ENCODE data around the gene SELPLG. TPM values are rescaled to one million over a fixed set of nuclear protein-coding genes. Genes with fewer than 3 reads are reported as not detected.

SELPLG gene
- total and polyA plus RNA-seq, 4 experiments from 2014 or later, result 175 to 781 (median 330) TPM

- H3K36me3 Mint-ChIP-seq, result no peaks in the 10 kb centered on the region
- Histone ChIP-seq H3K36me3 (ENCODE audit: insufficient read depth, low read length) (no peaks in the 10 kb centered on the region), H3K27ac (ENCODE audit: low read depth, low read length) (no peak overlapping the region), H3K9me3 (ENCODE audit: control insufficient read depth in 1 of 2, low read length in 2 of 2) (no peaks in the 10 kb centered on the region), H3K4me1 (ENCODE audit: insufficient read depth, low read length) (peaks cover 14% of the 10 kb centered on the region), H3K4me3 (ENCODE audit: low read length in 2 of 2) (no peak overlapping the region), H3K27me3 (ENCODE audit: insufficient read depth, low read length) (no peaks in the 10 kb centered on the region)
- H3K27ac Mint-ChIP-seq, result peak overlapping the region in 1 of 7 donors; percentile 70
- H3K27me3 Mint-ChIP-seq, result no peaks in the 10 kb centered on the region
- no peak for DNase-seq
- H3K9me3 Mint-ChIP-seq, result no peaks in the 10 kb centered on the region
- ChIA-PET POLR2A (ENCODE audit: partially characterized antibody) (interaction anchor here (1.1 to 1.4 kb wide), 3 partner anchors 14 to 32 kb away, joined by 3 to 7 read pairs (median 3); no protein-coding TSS in a partner anchor), CTCF (ENCODE audit: partially characterized antibody) (interaction anchor here (1.2 to 2.0 kb wide), 2 partner anchors 31 to 85 kb away, joined by 4 to 9 read pairs; no protein-coding TSS in a partner anchor)
- intact Hi-C loops (cut with micrococcal nuclease), result loop anchor here (5.0 kb wide), 1 partner anchor 37 kb away; no protein-coding TSS in a partner anchor
- H3K4me3 Mint-ChIP-seq, result no peak overlapping the region
- H3K4me1 Mint-ChIP-seq, result peaks cover 17 to 27% (median 21%) of the 10 kb centered on the region in 4 donors
These were observed 15.4 kb upstream of the SELPLG start for GRCh38 chr12:108649126-108649525.

DNA sequence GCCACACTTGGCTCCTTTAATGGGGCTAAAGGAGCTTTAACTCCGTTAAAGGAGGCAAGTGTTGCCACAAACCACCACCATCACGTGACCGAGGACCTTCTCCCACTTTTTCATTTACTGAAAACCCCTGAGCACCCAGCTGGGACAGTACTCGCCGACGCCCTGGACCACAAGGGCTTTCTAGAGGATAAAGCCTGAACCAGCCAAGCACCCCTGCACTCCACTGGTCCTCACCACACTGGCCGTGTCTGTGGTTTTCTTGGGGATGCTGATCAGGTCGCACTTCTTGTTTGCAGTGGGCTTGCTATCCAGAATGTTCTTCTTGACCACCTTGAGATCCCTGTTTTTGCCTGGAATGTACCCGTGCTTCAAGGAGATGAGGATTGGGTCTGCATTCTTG is 14.7 kb upstream of the SELPLG start:
- H3K36me3 ChIP-seq (ENCODE audit: insufficient read depth, low read length), result no peaks in the 10 kb centered on the region
- no peak overlapping the region for H3K27ac ChIP-seq (ENCODE audit: low read depth, low read length)
- H3K4me3 Mint-ChIP-seq, result no peak overlapping the region
- ChIA-PET CTCF (ENCODE audit: partially characterized antibody) (interaction anchor here (3.5 to 4.1 kb wide), 3 partner anchors 15 to 30 kb away, joined by 26 to 67 read pairs (median 61); partner anchors contain the start of gene SELPLG), POLR2A (ENCODE audit: partially characterized antibody) (interaction anchor here (3.0 to 4.5 kb wide), 2 partner anchors 14 to 32 kb away, joined by 22 to 69 read pairs; partner anchors contain the start of gene SELPLG)
- H3K27me3 ChIP-seq (ENCODE audit: insufficient read depth, low read length), result no peaks in the 10 kb centered on the region
- peaks cover 14% of the 10 kb centered on the region for H3K4me1 ChIP-seq (ENCODE audit: insufficient read depth, low read length)
- no peak for DNase-seq
- H3K36me3 Mint-ChIP-seq, result no peaks in the 10 kb centered on the region
- no peaks in the 10 kb centered on the region for H3K9me3 ChIP-seq (ENCODE audit: control insufficient read depth in 1 of 2, low read length in 2 of 2)
- H3K9me3 Mint-ChIP-seq, result no peaks in the 10 kb centered on the region
- peak overlapping the region in 1 of 7 donors; percentile 12 for H3K27ac Mint-ChIP-seq
- peaks cover 17 to 29% (median 22%) of the 10 kb centered on the region in 4 donors for H3K4me1 Mint-ChIP-seq
- intact Hi-C loops (cut with micrococcal nuclease), result loop anchor here (5.0 kb wide), 1 partner anchor 36 kb away; no protein-coding TSS in a partner anchor
- H3K4me3 ChIP-seq (ENCODE audit: low read length in 2 of 2), result no peak overlapping the region
- H3K27me3 Mint-ChIP-seq, result no peaks in the 10 kb centered on the region

- Histone ChIP-seq H3K36me3 (ENCODE audit: insufficient read depth, low read length) (no peaks in the 10 kb centered on the region), H3K27ac (ENCODE audit: low read depth, low read length) (no peak overlapping the region), H3K4me1 (ENCODE audit: insufficient read depth, low read length) (peaks cover 14% of the 10 kb centered on the region), H3K9me3 (ENCODE audit: control insufficient read depth in 1 of 2, low read length in 2 of 2) (no peaks in the 10 kb centered on the region), H3K27me3 (ENCODE audit: insufficient read depth, low read length) (no peaks in the 10 kb centered on the region), H3K4me3 (ENCODE audit: low read length in 2 of 2) (no peak overlapping the region)
- no peaks in the 10 kb centered on the region for H3K27me3 Mint-ChIP-seq
- no peaks in the 10 kb centered on the region for H3K36me3 Mint-ChIP-seq
- H3K27ac Mint-ChIP-seq, result peak overlapping the region in 4 of 7 donors; percentile 54 to 83 (median 64)
- ChIA-PET POLR2A (ENCODE audit: partially characterized antibody) (interaction anchor here (1.2 to 4.5 kb wide), 3 partner anchors 13 to 31 kb away, joined by 3 to 69 read pairs (median 22); partner anchors contain the start of gene SELPLG), CTCF (ENCODE audit: partially characterized antibody) (interaction anchor here (1.2 to 4.1 kb wide), 10 partner anchors 14 to 156 kb away, joined by 3 to 67 read pairs (median 10); partner anchors contain the start of genes ISCU and SELPLG)
- intact Hi-C loops (cut with micrococcal nuclease), result loop anchor here (1.0 to 5.0 kb wide), 2 partner anchors 14 to 35 kb away; partner anchors contain the start of gene SELPLG
- peak overlapping the region in 1 of 8 donors; percentile 30 for H3K4me3 Mint-ChIP-seq
- DNase-seq, result no peak
- no peaks in the 10 kb centered on the region for H3K9me3 Mint-ChIP-seq
- H3K4me1 Mint-ChIP-seq, result peaks cover 17 to 29% (median 22%) of the 10 kb centered on the region in 4 donors
These were observed 14.0 kb upstream of the SELPLG start for GRCh38 chr12:108647585-108648287.

DNA sequence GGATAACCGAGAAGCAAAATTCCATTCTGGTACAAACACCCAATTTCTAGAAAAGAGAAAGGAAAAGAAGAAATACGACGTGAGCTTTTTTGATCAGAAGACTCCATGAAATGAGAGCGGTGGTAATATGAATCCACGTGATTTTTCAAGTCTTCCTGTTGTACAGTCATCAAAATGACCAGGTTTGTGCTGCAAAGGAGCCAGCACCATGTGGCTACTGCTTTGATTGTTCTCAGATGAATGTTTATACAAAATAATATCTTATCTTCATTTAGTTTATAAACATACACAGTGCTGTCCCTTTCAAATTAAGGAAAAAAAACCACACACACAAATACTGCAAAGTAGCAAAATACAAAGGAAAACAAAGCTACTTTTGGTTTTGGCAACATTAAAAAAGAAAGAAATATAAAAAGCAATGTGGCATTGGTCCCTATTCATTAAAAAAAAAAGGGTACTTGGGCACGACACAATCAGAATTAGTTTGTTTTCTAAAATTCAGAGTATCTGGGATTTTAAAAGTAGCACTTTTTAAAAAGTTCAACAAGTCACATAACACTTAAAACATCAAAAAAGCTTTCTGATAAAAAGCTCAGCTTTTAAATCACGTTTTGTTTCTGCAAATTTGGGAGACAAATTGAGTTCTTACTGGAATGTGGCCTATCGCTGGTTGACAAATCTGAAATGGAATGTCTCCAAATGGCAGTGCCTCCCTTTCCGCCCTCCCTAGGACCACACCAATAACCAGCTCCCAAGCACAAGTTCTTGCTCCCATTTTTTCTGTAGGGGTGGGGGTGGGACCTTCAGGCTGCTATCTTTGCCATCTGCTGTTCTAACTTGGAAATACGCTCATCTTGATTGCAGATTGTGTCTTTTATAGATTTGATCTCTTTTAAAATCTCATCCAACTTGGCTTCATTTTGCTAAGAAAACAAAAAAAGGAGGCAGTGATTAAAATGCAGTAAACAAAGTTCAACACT is 13.2 kb upstream of the SELPLG start:
- H3K4me3 ChIP-seq (ENCODE audit: low read length in 2 of 2), result no peak overlapping the region
- POLR2A ChIA-PET (ENCODE audit: partially characterized antibody), result interaction anchor here (0.8 to 4.5 kb wide), 7 partner anchors 12 to 84 kb away, joined by 3 to 69 read pairs (median 5); partner anchors contain the start of genes ISCU and SELPLG
- H3K27ac ChIP-seq (ENCODE audit: low read depth, low read length), result no peak overlapping the region
- H3K27me3 ChIP-seq (ENCODE audit: insufficient read depth, low read length), result no peaks in the 10 kb centered on the region
- no peak for DNase-seq
- H3K36me3 Mint-ChIP-seq, result no peaks in the 10 kb centered on the region
- peak overlapping the region; percentile 47 to 93 (median 80) for H3K27ac Mint-ChIP-seq
- H3K9me3 ChIP-seq (ENCODE audit: control insufficient read depth in 1 of 2, low read length in 2 of 2), result no peaks in the 10 kb centered on the region
- H3K4me3 Mint-ChIP-seq, result peak overlapping the region in 7 of 8 donors; percentile 47 to 84 (median 69)
- peaks cover 17 to 33% (median 22%) of the 10 kb centered on the region in 4 donors for H3K4me1 Mint-ChIP-seq
- no peaks in the 10 kb centered on the region for H3K9me3 Mint-ChIP-seq
- intact Hi-C loops (cut with micrococcal nuclease), result loop anchor here (1.0 to 5.0 kb wide), 2 partner anchors 14 to 35 kb away; partner anchors contain the start of gene SELPLG
- H3K27me3 Mint-ChIP-seq, result no peaks in the 10 kb centered on the region
- CTCF ChIA-PET (ENCODE audit: partially characterized antibody), result interaction anchor here (0.6 to 4.1 kb wide), 15 partner anchors 9 to 156 kb away, joined by 3 to 67 read pairs (median 6); partner anchors contain the start of genes ISCU, SART3 and SELPLG
- H3K36me3 ChIP-seq (ENCODE audit: insufficient read depth, low read length), result no peaks in the 10 kb centered on the region
- H3K4me1 ChIP-seq (ENCODE audit: insufficient read depth, low read length), result peaks cover 14% of the 10 kb centered on the region

DNA sequence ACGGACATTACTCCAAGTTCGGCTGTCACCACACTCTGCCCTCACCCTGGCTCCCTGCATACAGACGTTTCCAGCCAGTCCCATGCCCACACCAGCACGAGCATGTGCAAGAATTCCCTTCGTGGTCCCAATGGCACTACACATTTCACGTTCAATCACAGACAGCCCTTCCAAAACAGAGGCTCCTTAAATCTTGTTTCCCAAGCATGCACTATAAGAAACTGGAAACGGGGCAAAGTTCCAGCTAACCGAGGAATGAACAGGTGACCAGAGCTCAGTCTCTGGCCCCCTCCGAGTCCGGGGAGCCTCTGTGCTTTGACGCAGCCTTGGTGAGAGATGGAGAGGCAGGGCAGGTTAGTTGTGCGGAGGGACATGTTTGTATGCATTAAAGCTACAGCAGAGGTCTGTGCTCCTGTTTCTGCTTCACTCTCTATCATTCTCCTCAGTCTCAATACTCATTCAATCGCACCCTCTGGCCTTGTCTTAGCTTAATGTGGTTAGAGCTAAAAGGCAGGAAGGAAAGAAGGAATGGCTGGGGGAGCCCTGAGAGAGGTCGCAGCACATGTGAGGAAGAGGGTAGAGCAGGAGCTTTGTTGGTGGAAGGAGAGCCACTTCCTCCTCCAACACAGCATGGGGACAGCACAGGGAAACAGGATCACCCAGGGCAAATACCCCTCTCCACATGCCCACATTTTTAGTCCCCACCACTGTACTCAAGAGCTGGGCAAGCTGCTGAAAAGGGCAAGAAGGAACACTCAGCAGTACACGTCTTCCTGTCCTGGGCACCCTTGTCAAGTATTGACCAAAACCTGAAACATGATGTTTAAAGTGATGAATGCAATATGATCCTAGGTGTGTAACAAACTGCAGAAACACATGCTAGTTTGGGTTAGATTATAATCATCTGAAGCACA is 12.2 kb upstream of the SELPLG start:
- Histone ChIP-seq H3K27me3 (ENCODE audit: insufficient read depth, low read length) (no peaks in the 10 kb centered on the region), H3K4me3 (ENCODE audit: low read length in 2 of 2) (no peak overlapping the region), H3K4me1 (ENCODE audit: insufficient read depth, low read length) (peaks cover 14% of the 10 kb centered on the region), H3K36me3 (ENCODE audit: insufficient read depth, low read length) (no peaks in the 10 kb centered on the region), H3K27ac (ENCODE audit: low read depth, low read length) (peak overlapping the region; percentile 17), H3K9me3 (ENCODE audit: control insufficient read depth in 1 of 2, low read length in 2 of 2) (no peaks in the 10 kb centered on the region)
- intact Hi-C loops (cut with micrococcal nuclease), result loop anchor here (5.0 kb wide), 1 partner anchor 34 kb away; no protein-coding TSS in a partner anchor
- peak overlapping the region; percentile 11 to 84 (median 69) for H3K4me3 Mint-ChIP-seq
- no peaks in the 10 kb centered on the region for H3K9me3 Mint-ChIP-seq
- peaks cover 17 to 40% (median 23%) of the 10 kb centered on the region in 4 donors for H3K4me1 Mint-ChIP-seq
- DNase-seq, result no peak
- H3K27ac Mint-ChIP-seq, result peak overlapping the region; percentile 43 to 93 (median 79)
- no peaks in the 10 kb centered on the region for H3K36me3 Mint-ChIP-seq
- H3K27me3 Mint-ChIP-seq, result no peaks in the 10 kb centered on the region
- ChIA-PET CTCF (ENCODE audit: partially characterized antibody) (interaction anchor here (1.1 to 4.1 kb wide), 13 partner anchors 8 to 466 kb away, joined by 3 to 67 read pairs (median 7); partner anchors contain the start of genes ISCU and SELPLG), POLR2A (ENCODE audit: partially characterized antibody) (interaction anchor here (0.8 to 4.5 kb wide), 6 partner anchors 11 to 83 kb away, joined by 3 to 69 read pairs (median 7); partner anchors contain the start of genes ISCU and SELPLG)

GRCh38 chr12:108644811-108645120 is 11.1 kb upstream of the SELPLG start:
- intact Hi-C loops (cut with micrococcal nuclease), result loop anchor here (5.0 kb wide), 1 partner anchor 32 kb away; no protein-coding TSS in a partner anchor
- H3K4me1 Mint-ChIP-seq, result peaks cover 18 to 44% (median 25%) of the 10 kb centered on the region in 4 donors
- no peaks in the 10 kb centered on the region for H3K36me3 ChIP-seq (ENCODE audit: insufficient read depth, low read length)
- H3K36me3 Mint-ChIP-seq, result no peaks in the 10 kb centered on the region
- H3K27ac Mint-ChIP-seq, result peak overlapping the region in 1 of 7 donors; percentile 13
- no peaks in the 10 kb centered on the region for H3K27me3 ChIP-seq (ENCODE audit: insufficient read depth, low read length)
- ChIA-PET POLR2A (ENCODE audit: partially characterized antibody) (interaction anchor here (1.7 to 4.5 kb wide), 2 partner anchors 10 to 82 kb away, joined by 5 to 69 read pairs; partner anchors contain the start of genes ISCU and SELPLG), CTCF (ENCODE audit: partially characterized antibody) (interaction anchor here (0.8 to 4.1 kb wide), 4 partner anchors 11 to 81 kb away, joined by 3 to 61 read pairs (median 15); partner anchors contain the start of gene SELPLG)
- H3K9me3 ChIP-seq (ENCODE audit: control insufficient read depth in 1 of 2, low read length in 2 of 2), result no peaks in the 10 kb centered on the region
- no peaks in the 10 kb centered on the region for H3K9me3 Mint-ChIP-seq
- peaks cover 14% of the 10 kb centered on the region for H3K4me1 ChIP-seq (ENCODE audit: insufficient read depth, low read length)
- H3K4me3 Mint-ChIP-seq, result no peak overlapping the region
- DNase-seq, result no peak
- H3K27me3 Mint-ChIP-seq, result no peaks in the 10 kb centered on the region
- no peak overlapping the region for H3K27ac ChIP-seq (ENCODE audit: low read depth, low read length)
- H3K4me3 ChIP-seq (ENCODE audit: low read length in 2 of 2), result no peak overlapping the region

All from CD4-positive, alpha-beta memory T cell (primary cell).